ENCODE data around the gene SSTR4.
A peak's percentile ranks its signal among the peaks of the same experiment; 100 is the strongest.

SSTR4 gene

GRCh38 chr20:23078351-23079015 lies 43.4 kb downstream of the SSTR4 start:
- no peak overlapping the region for H3K4me3 Mint-ChIP-seq
- H3K36me3 Mint-ChIP-seq (ENCODE audit: low read depth), result no peaks in the 10 kb centered on the region
- H3K27ac Mint-ChIP-seq, result no peak overlapping the region
- no peaks in the 10 kb centered on the region for H3K4me1 Mint-ChIP-seq
- DNase-seq, result no peak
- no peaks in the 10 kb centered on the region for H3K9me3 Mint-ChIP-seq
- H3K27me3 Mint-ChIP-seq, result peaks cover 3% of the 10 kb centered on the region
- ATAC-seq, result no peak

- Mint-ChIP-seq H3K4me3 (no peak overlapping the region), H3K4me1 (no peaks in the 10 kb centered on the region), H3K36me3 (ENCODE audit: low read depth) (no peaks in the 10 kb centered on the region), H3K9me3 (no peaks in the 10 kb centered on the region), H3K27ac (no peak overlapping the region), H3K27me3 (peaks cover 3% of the 10 kb centered on the region)
- no peak for DNase-seq
- no peak for ATAC-seq
Measured at GRCh38 chr20:23079016-23079351, 43.9 kb downstream of the SSTR4 start.

DNA sequence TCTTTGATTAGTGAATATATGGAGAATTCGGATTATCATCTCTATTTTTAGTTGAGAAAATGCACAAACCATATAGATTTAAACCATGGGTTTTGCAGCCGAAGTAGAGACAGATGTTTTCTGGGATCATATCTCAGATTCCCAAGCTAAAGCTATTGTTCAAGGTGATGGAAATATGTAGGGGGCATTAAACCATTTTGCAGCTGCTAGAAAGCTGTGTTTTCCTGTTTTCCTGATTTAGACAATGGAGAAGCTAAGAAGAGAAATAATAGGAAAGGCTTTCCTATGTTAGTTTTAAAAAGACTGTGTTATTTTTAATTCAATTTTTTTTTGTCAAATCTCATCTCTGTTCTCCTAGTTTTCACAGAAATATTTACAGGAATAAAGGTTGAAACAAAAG lies 44.8 kb downstream of the SSTR4 start:
- Mint-ChIP-seq H3K9me3 (no peaks in the 10 kb centered on the region), H3K27me3 (peaks cover 3% of the 10 kb centered on the region), H3K4me3 (no peak overlapping the region), H3K27ac (no peak overlapping the region), H3K36me3 (ENCODE audit: low read depth) (no peaks in the 10 kb centered on the region), H3K4me1 (no peaks in the 10 kb centered on the region)
- ATAC-seq (no peak), DNase-seq (no peak)

DNA sequence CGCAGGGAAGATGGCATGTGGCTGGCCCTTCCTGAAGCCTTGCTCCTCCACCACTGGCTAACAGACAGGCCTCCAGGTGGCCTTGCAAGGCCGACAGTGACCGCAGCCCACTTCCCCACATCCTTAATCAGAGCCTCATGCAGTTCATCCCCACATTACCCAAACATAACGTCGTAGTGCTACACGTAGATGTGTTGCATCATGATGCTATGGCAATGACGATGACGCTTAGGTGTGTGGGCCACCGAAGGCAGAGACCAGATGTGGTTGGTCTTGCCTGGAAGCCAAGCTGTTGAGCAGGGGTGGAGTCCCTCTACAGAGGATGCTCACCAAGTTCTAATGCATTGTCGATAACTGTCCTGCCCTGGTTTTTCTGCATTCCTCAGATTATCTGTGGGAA lies 45.4 kb downstream of the SSTR4 start:
- peaks cover 3% of the 10 kb centered on the region for H3K27me3 Mint-ChIP-seq
- no peaks in the 10 kb centered on the region for H3K4me1 Mint-ChIP-seq
- no peaks in the 10 kb centered on the region for H3K36me3 Mint-ChIP-seq (ENCODE audit: low read depth)
- H3K27ac Mint-ChIP-seq, result no peak overlapping the region
- DNase-seq (no peak), ATAC-seq (no peak)
- no peaks in the 10 kb centered on the region for H3K9me3 Mint-ChIP-seq
- H3K4me3 Mint-ChIP-seq, result no peak overlapping the region

GRCh38 chr20:23081263-23081819 lies 46.2 kb downstream of the SSTR4 start:
- no peak for DNase-seq
- Mint-ChIP-seq H3K27me3 (peaks cover 3% of the 10 kb centered on the region), H3K4me1 (no peaks in the 10 kb centered on the region), H3K27ac (no peak overlapping the region), H3K4me3 (no peak overlapping the region), H3K36me3 (ENCODE audit: low read depth) (no peaks in the 10 kb centered on the region), H3K9me3 (no peaks in the 10 kb centered on the region)
- no peak for ATAC-seq

- Mint-ChIP-seq H3K27ac (no peak overlapping the region), H3K36me3 (ENCODE audit: low read depth) (no peaks in the 10 kb centered on the region), H3K4me3 (no peak overlapping the region), H3K9me3 (no peaks in the 10 kb centered on the region), H3K4me1 (peaks cover 1% of the 10 kb centered on the region), H3K27me3 (peaks cover 3% of the 10 kb centered on the region)
- ATAC-seq, result no peak
- no peak for DNase-seq
Measured at GRCh38 chr20:23082846-23083552, 47.9 kb downstream of the SSTR4 start.

DNA sequence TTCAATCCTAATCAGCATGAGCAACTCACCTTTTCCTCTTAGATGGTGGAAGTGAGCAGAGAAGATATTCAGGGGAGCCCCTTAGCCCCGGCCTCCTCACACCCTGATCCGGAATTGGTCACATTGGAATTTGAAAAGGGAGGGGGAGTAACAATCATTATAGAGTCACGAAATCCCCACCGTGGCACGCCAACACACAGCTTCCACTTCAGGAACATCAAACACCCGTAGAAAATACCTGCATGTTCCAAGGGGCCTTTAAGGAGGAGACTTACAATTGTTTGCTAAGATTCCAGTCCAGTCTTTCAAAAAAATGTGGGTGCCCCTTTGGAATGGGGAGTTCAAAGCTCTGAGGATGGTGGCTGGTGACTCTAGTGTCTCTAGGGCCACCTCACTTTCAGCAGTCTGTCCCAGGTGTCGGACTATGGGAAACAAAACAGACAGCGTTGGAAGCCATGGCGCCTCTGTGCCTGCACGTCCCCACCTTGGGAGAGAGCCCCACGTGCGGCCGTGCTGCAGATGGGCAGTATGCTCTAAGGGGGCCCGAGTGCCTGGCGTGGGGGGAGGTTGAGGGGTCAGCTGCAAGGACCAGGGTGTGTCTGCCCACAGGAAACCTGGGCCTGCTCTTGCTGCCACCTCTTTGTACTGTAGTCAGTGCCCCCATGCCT lies 48.6 kb downstream of the SSTR4 start:
- ATAC-seq, result peak; percentile 12
- H3K4me3 Mint-ChIP-seq, result no peak overlapping the region
- H3K36me3 Mint-ChIP-seq (ENCODE audit: low read depth), result no peaks in the 10 kb centered on the region
- no peak overlapping the region for H3K27ac Mint-ChIP-seq
- H3K4me1 Mint-ChIP-seq, result peaks cover 1% of the 10 kb centered on the region
- H3K27me3 Mint-ChIP-seq, result no peaks in the 10 kb centered on the region
- DNase-seq, result no peak
- H3K9me3 Mint-ChIP-seq, result no peaks in the 10 kb centered on the region

DNA sequence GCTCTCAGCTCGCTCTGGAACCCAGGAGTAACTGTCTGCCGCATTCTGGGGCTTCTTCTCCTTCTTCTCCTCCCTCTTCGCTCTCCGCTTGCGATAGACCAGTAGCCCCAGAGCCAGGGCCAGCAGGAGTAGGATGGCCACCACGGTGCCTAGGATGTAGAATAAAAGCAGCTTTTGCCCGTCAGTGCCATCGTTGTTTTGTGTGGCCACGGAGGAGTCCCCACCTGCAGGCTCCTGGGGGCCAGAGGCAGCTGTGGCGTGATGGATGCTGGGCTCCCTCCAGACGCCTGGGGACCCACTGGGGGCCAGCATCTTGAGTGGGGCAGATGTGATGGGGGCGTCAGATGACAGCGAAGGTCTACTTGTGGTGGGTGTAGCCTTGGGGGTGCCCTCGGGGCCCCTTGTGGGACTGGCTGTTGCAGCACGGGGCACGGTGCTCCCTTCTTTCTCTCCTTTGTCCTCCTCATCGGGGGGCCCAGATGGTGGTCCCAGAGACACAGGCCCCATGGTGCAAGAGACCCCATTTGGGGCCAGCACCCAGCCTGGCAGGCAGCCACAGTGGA lies 49.3 kb downstream of the SSTR4 start:
- DNase-seq, result no peak
- Mint-ChIP-seq H3K27me3 (no peaks in the 10 kb centered on the region), H3K36me3 (ENCODE audit: low read depth) (no peaks in the 10 kb centered on the region), H3K4me3 (no peak overlapping the region), H3K9me3 (no peaks in the 10 kb centered on the region), H3K4me1 (peaks cover 1% of the 10 kb centered on the region), H3K27ac (no peak overlapping the region)
- ATAC-seq, result no peak

GRCh38 chr20:23084845-23085365 lies 49.8 kb downstream of the SSTR4 start:
- H3K36me3 Mint-ChIP-seq (ENCODE audit: low read depth), result no peaks in the 10 kb centered on the region
- no peak overlapping the region for H3K4me3 Mint-ChIP-seq
- ATAC-seq, result no peak
- DNase-seq, result no peak
- no peak overlapping the region for H3K27ac Mint-ChIP-seq
- H3K27me3 Mint-ChIP-seq, result no peaks in the 10 kb centered on the region
- peaks cover 1% of the 10 kb centered on the region for H3K4me1 Mint-ChIP-seq
- H3K9me3 Mint-ChIP-seq, result no peaks in the 10 kb centered on the region

- H3K27ac Mint-ChIP-seq, result no peak overlapping the region
- no peaks in the 10 kb centered on the region for H3K27me3 Mint-ChIP-seq
- no peak overlapping the region for H3K4me3 Mint-ChIP-seq
- no peak for DNase-seq
- H3K36me3 Mint-ChIP-seq (ENCODE audit: low read depth), result no peaks in the 10 kb centered on the region
- ATAC-seq, result no peak
- peaks cover 1% of the 10 kb centered on the region for H3K4me1 Mint-ChIP-seq
- H3K9me3 Mint-ChIP-seq, result no peaks in the 10 kb centered on the region
Measured at GRCh38 chr20:23085436-23086055, 50.4 kb downstream of the SSTR4 start.

DNA sequence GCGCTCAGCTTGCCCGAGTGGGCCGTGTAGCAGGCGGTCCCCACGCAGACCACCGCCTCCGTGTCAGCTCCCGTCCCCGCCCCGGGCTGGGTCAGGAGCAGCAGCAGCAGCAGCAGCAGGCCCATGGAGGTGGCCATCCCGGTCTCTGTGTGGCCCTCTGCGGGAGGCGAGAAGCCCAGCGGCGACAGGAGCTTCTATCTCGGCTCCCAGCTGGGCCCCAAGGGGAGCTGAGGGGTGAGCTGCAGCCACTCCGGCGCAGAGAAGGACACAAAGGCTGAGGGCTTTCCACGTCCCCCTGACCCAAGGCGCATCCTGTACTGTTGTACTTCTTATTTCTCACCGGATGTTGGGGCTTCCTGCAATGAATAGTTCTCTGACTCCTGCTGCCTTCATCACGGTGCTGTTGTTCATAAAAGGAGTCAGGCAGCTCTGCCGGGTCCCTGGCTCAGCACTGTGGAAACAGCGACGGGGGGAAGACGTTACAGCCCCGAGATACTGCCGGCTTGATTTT lies 51.0 kb downstream of the SSTR4 start, which contains the start of gene CD93:
CD93 (minus strand) TSS at position 269 of the 511 bp plus-strand sequence; CDS start at position 137, 132 bp downstream.
- Mint-ChIP-seq H3K27me3 (no peaks in the 10 kb centered on the region), H3K4me3 (no peak within 1 kb of the TSS), H3K4me1 (peaks cover 1% of the 10 kb centered on the region), H3K9me3 (no peaks in the 10 kb centered on the region), H3K36me3 (ENCODE audit: low read depth) (no peaks in the 10 kb centered on the region), H3K27ac (no peak within 1 kb of the TSS)
- peak; percentile 6 for DNase-seq
- peak; percentile 37 for ATAC-seq

DNA sequence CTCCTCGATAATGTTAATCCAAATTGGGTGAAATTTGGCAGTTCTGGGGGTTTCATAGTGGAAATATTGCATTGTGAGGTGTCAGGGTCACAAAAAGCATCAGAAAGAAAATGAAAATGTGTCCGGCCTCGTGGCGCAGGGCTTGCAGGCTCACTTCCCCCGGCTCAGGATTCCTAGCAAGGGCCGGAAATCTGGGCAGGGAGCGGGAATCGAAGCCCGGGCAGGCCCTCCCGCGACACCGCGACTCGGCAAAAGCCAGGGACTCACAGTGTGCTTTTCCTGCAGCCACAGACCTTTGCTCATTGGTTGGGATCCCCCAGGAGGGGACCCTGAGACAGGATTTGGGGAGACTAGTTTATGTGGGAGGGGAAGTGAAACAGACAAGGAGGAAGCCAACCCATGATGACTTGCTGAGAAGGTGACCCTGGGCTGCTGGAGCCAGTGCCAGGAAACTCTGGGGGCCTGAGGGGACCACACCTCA lies 51.9 kb downstream of the SSTR4 start:
- Mint-ChIP-seq H3K36me3 (ENCODE audit: low read depth) (no peaks in the 10 kb centered on the region), H3K4me1 (peaks cover 1% of the 10 kb centered on the region), H3K9me3 (no peaks in the 10 kb centered on the region), H3K27ac (no peak overlapping the region), H3K4me3 (no peak overlapping the region), H3K27me3 (no peaks in the 10 kb centered on the region)
- DNase-seq (no peak), ATAC-seq (no peak)

DNA sequence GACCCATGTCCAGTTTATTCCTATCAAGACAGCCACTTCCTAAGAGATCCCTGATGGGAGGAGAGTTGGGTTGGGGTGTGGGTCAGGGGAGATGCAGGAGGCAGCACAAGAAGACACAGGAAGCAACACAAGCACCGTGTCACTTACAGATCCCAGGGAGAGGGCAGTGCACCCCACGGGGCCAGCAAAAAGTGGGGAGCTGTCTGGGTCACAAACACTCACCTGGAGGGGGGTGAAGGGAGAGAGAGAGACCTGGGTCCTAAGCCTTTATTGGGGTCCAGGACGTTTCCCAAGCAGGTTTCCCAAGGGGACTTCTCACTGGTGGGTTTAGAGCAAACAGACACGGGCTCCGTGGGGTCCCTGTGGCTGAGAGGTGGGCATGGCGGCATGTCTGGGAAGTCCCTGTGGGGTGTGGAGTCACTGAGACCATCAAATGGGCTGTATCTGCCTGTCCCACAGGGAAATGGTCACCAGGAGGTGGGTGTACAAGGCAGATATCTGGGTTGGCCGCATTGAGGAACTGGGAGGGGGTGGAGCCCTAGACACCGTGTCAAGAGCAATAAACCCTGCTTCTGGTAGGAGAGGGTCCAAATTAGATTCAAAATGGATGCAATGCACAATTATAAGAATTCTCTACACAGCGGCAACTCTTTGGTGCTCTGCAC lies 52.6 kb downstream of the SSTR4 start:
- DNase-seq (no peak), ATAC-seq (no peak)
- H3K4me1 Mint-ChIP-seq, result peaks cover 1% of the 10 kb centered on the region
- H3K9me3 Mint-ChIP-seq, result no peaks in the 10 kb centered on the region
- H3K27me3 Mint-ChIP-seq, result no peaks in the 10 kb centered on the region
- no peak overlapping the region for H3K4me3 Mint-ChIP-seq
- no peaks in the 10 kb centered on the region for H3K36me3 Mint-ChIP-seq (ENCODE audit: low read depth)
- H3K27ac Mint-ChIP-seq, result no peak overlapping the region
